ENCODE measurements around the gene LSM4. TPM values are rescaled to one million over a fixed set of nuclear protein-coding genes. Genes with fewer than 3 reads are reported as not detected.
"Not testable (repeated sequence)": the region's sequence is repeated elsewhere in the genome, so short reads cannot be mapped to it uniquely, and the experiment has no call there.

Gene LSM4
- total RNA-seq, 1 donor from 2014 or later, result 72.3 TPM

- TF ChIP-seq CTCF (IDR thresholded peaks at IDR 0.05), result no peak
- Histone ChIP-seq H3K9me3 (no peaks in the 10 kb centered on the region), H3K27me3 (ENCODE audit: low read depth) (no peaks in the 10 kb centered on the region), H3K27ac (peak overlapping the region; percentile 87), H3K4me1 (peaks cover 25% of the 10 kb centered on the region), H3K36me3 (peaks cover 41% of the 10 kb centered on the region), H3K4me3 (no peak overlapping the region)
- ATAC-seq, result no peak
- intact Hi-C loops (cut with DNase I), result no loop called here
- DNase-seq, result no peak
These were observed 40.9 kb upstream of the LSM4 start for GRCh38 chr19:18363787-18364186.

- no peak for TF ChIP-seq CTCF (IDR thresholded peaks at IDR 0.05)
- peaks cover 48% of the 10 kb centered on the region for H3K36me3 ChIP-seq
- no peaks in the 10 kb centered on the region for H3K27me3 ChIP-seq (ENCODE audit: low read depth)
- ATAC-seq (no peak), DNase-seq (no peak)
- no peaks in the 10 kb centered on the region for H3K9me3 ChIP-seq
- no peak overlapping the region for H3K27ac ChIP-seq
- peaks cover 25% of the 10 kb centered on the region for H3K4me1 ChIP-seq
- intact Hi-C loops (cut with DNase I), result no loop called here
- H3K4me3 ChIP-seq, result no peak overlapping the region
These were observed 40.2 kb upstream of the LSM4 start for GRCh38 chr19:18362934-18363542.

- DNase-seq, result no peak
- Histone ChIP-seq H3K27ac (no peak overlapping the region), H3K27me3 (ENCODE audit: low read depth) (no peaks in the 10 kb centered on the region), H3K4me1 (peaks cover 25% of the 10 kb centered on the region), H3K36me3 (peaks cover 62% of the 10 kb centered on the region), H3K4me3 (no peak overlapping the region), H3K9me3 (no peaks in the 10 kb centered on the region)
- ATAC-seq, result no peak
- no peak for TF ChIP-seq CTCF (IDR thresholded peaks at IDR 0.05)
- intact Hi-C loops (cut with DNase I), result no loop called here
These were observed 38.8 kb upstream of the LSM4 start for GRCh38 chr19:18361646-18362045.

- H3K27ac ChIP-seq, result no peak overlapping the region
- no peaks in the 10 kb centered on the region for H3K9me3 ChIP-seq
- H3K4me3 ChIP-seq, result no peak overlapping the region
- no peak for TF ChIP-seq CTCF (IDR thresholded peaks at IDR 0.05)
- intact Hi-C loops (cut with DNase I), result no loop called here
- H3K27me3 ChIP-seq (ENCODE audit: low read depth), result no peaks in the 10 kb centered on the region
- no peak for ATAC-seq
- DNase-seq, result no peak
- no peaks in the 10 kb centered on the region for H3K4me1 ChIP-seq
- H3K36me3 ChIP-seq, result peaks cover 70% of the 10 kb centered on the region
These were observed 34.2 kb upstream of the LSM4 start for GRCh38 chr19:18357041-18357440.

GRCh38 chr19:18354743-18355142 lies 31.9 kb upstream of the LSM4 start:
- H3K4me1 ChIP-seq; H3K4me3 ChIP-seq; DNase-seq; ATAC-seq; H3K27me3 ChIP-seq (ENCODE audit: low read depth); intact Hi-C loops (cut with DNase I); H3K9me3 ChIP-seq; H3K27ac ChIP-seq: not testable (repeated sequence)
- peaks cover 49% of the 10 kb centered on the region for H3K36me3 ChIP-seq

GRCh38 chr19:18353378-18354005 lies 30.6 kb upstream of the LSM4 start:
- no peak for DNase-seq
- intact Hi-C loops (cut with DNase I), result no loop called here
- ATAC-seq, result no peak
- no peak for TF ChIP-seq CTCF (IDR thresholded peaks at IDR 0.05)
- Histone ChIP-seq H3K4me1 (peaks cover 4% of the 10 kb centered on the region), H3K27me3 (ENCODE audit: low read depth) (no peaks in the 10 kb centered on the region), H3K36me3 (peaks cover 37% of the 10 kb centered on the region), H3K4me3 (no peak overlapping the region), H3K27ac (no peak overlapping the region), H3K9me3 (no peaks in the 10 kb centered on the region)
